Measurements from ENCODE around the gene YY1. TPM values are rescaled to one million over a fixed set of nuclear protein-coding genes. Genes with fewer than 3 reads are reported as not detected.
"Not testable (repeated sequence)": the region's sequence is repeated elsewhere in the genome, so short reads cannot be mapped to it uniquely, and the experiment has no call there.

The YY1 gene
- total and polyA plus RNA-seq, 2 experiments from 2014 or later, result 88.2 to 128 TPM

GRCh38 chr14:100312110-100312876, 73.3 kb downstream of the YY1 start:
- H3K27me3 ChIP-seq (ENCODE audit: insufficient read depth); H3K9me3 Mint-ChIP-seq; H3K9me2 ChIP-seq (ENCODE audit: insufficient read depth); ATAC-seq; H3K4me3 Mint-ChIP-seq; H3K27ac ChIP-seq (ENCODE audit: low read depth); H3K4me1 ChIP-seq (ENCODE audit: insufficient read depth); H3K27ac Mint-ChIP-seq; H3K36me3 Mint-ChIP-seq (ENCODE audit: low read depth); H2AFZ ChIP-seq; H3K4me2 ChIP-seq; H3K4me3 ChIP-seq; H4K20me1 ChIP-seq (replicated peaks; ENCODE audit: insufficient read depth); H3K79me2 ChIP-seq (replicated peaks; ENCODE audit: insufficient read depth); DNase-seq (ENCODE audit: low spot score); H3K36me3 ChIP-seq (ENCODE audit: insufficient read depth): not testable (repeated sequence)
- H3F3A ChIP-seq (replicated peaks; ENCODE audit: low read depth), result peaks cover 12% of the 10 kb centered on the region; the same call in 1 of the 2 replicates
- Mint-ChIP-seq H3K4me1 (peaks cover 44% of the 10 kb centered on the region), H3K27me3 (ENCODE audit: insufficient read depth, low read depth, poor library complexity) (peaks cover 17% of the 10 kb centered on the region)

GRCh38 chr14:100312877-100313400, 74.0 kb downstream of the YY1 start:
- no peak overlapping the region for H3K4me2 ChIP-seq
- Mint-ChIP-seq H3K27ac (peak overlapping the region; percentile 43; the same call in 1 of the 2 replicates), H3K36me3 (ENCODE audit: low read depth) (no peaks in the 10 kb centered on the region), H3K9me3 (no peaks in the 10 kb centered on the region), H3K4me3 (no peak overlapping the region), H3K4me1 (peaks cover 38% of the 10 kb centered on the region), H3K27me3 (ENCODE audit: insufficient read depth, low read depth, poor library complexity) (peaks cover 15% of the 10 kb centered on the region)
- no peak overlapping the region for H3K4me3 ChIP-seq
- no peaks in the 10 kb centered on the region; the same call in 1 of the 2 replicates for H4K20me1 ChIP-seq (replicated peaks; ENCODE audit: insufficient read depth)
- H3K79me2 ChIP-seq (replicated peaks; ENCODE audit: insufficient read depth), result no peaks in the 10 kb centered on the region
- ATAC-seq, result no peak
- H3K27me3 ChIP-seq (ENCODE audit: insufficient read depth), result no peaks in the 10 kb centered on the region
- H3K27ac ChIP-seq (ENCODE audit: low read depth), result no peak overlapping the region
- peaks cover 7% of the 10 kb centered on the region; the same call in 1 of the 2 replicates for H3F3A ChIP-seq (replicated peaks; ENCODE audit: low read depth)
- no peaks in the 10 kb centered on the region for H3K9me2 ChIP-seq (ENCODE audit: insufficient read depth)
- DNase-seq (ENCODE audit: low spot score), result no peak
- H3K4me1 ChIP-seq (ENCODE audit: insufficient read depth), result peaks cover 4% of the 10 kb centered on the region
- H3K36me3 ChIP-seq (ENCODE audit: insufficient read depth), result no peaks in the 10 kb centered on the region
- H2AFZ ChIP-seq, result no peak overlapping the region
- TF ChIP-seq NANOG (IDR thresholded peaks at IDR 0.05; ENCODE audit: borderline replicate concordance) (no peak), EZH2phosphoT487 (IDR thresholded peaks at IDR 0.05; ENCODE audit: unreplicated experiment) (no peak), STAT1 (IDR thresholded peaks at IDR 0.05; ENCODE audit: unreplicated experiment) (no peak), JUNB (IDR thresholded peaks at IDR 0.05; ENCODE audit: unreplicated experiment) (no peak), ZNF114 (CRISPR knock-in tag; IDR thresholded peaks at IDR 0.05) (no peak), POLR2AphosphoS5 (IDR thresholded peaks at IDR 0.05; ENCODE audit: low read depth) (no peak), CREB1 (CRISPR knock-in tag; IDR thresholded peaks at IDR 0.05; ENCODE audit: low read depth) (no peak), ZNF462 (CRISPR knock-in tag; IDR thresholded peaks at IDR 0.05) (no peak), EZH2 (IDR thresholded peaks at IDR 0.05; ENCODE audit: low read depth, unreplicated experiment) (no peak), ZNF331 (CRISPR knock-in tag; IDR thresholded peaks at IDR 0.05; ENCODE audit: low read depth) (no peak), REST (IDR thresholded peaks at IDR 0.05; ENCODE audit: unreplicated experiment) (no peak)
